ENCODE results near the gene ME3.
A peak's percentile ranks its signal among the peaks of the same experiment; 100 is the strongest.
"Not testable (repeated sequence)": the region's sequence is repeated elsewhere in the genome, so short reads cannot be mapped to it uniquely, and the experiment has no call there.

Gene ME3

GRCh38 chr11:86551288-86552092, 120.9 kb downstream of the ME3 start:
- no peak for DNase-seq

GRCh38 chr11:86550757-86551156, 121.7 kb downstream of the ME3 start:
- DNase-seq = no peak

- DNase-seq = no peak
Observed at GRCh38 chr11:86548271-86548917, 124.0 kb downstream of the ME3 start.

- DNase-seq = no peak
Observed at GRCh38 chr11:86547727-86548126, 124.7 kb downstream of the ME3 start.

- not testable (repeated sequence) for DNase-seq
Observed at GRCh38 chr11:86541299-86541698, 131.1 kb downstream of the ME3 start.

GRCh38 chr11:86538223-86538548, 134.2 kb downstream of the ME3 start:
- DNase-seq = no peak

GRCh38 chr11:86537541-86538222, 134.7 kb downstream of the ME3 start:
- no peak for DNase-seq

- no peak for DNase-seq
Observed at GRCh38 chr11:86535773-86536172, 136.6 kb downstream of the ME3 start.

- DNase-seq = no peak
Observed at GRCh38 chr11:86524620-86525352, 147.6 kb downstream of the ME3 start.

GRCh38 chr11:86523738-86524619, 148.4 kb downstream of the ME3 start:
- DNase-seq = no peak

- not testable (repeated sequence) for DNase-seq
Observed at GRCh38 chr11:86522512-86522911, 149.9 kb downstream of the ME3 start.

GRCh38 chr11:86519064-86519911, 153.1 kb downstream of the ME3 start:
- DNase-seq = no peak

- no peak for DNase-seq
Observed at GRCh38 chr11:86518211-86518610, 154.2 kb downstream of the ME3 start.

- DNase-seq = no peak
Observed at GRCh38 chr11:86517557-86517956, 154.9 kb downstream of the ME3 start.

- no peak for DNase-seq
Observed at GRCh38 chr11:86515297-86516094, 156.9 kb downstream of the ME3 start.

- DNase-seq = no peak
Observed at GRCh38 chr11:86514453-86514852, 158.0 kb downstream of the ME3 start.

- DNase-seq = no peak
Observed at GRCh38 chr11:86513746-86514373, 158.6 kb downstream of the ME3 start.

- no peak for DNase-seq
Observed at GRCh38 chr11:86513138-86513537, 159.3 kb downstream of the ME3 start.

- DNase-seq = peak in 1 of 2 donors; percentile 15
Observed at GRCh38 chr11:86511086-86511551, 161.3 kb downstream of the ME3 start.

- DNase-seq = no peak
Observed at GRCh38 chr11:86510674-86511073, 161.7 kb downstream of the ME3 start.

Data from stimulated activated CD4-positive, alpha-beta T cell treated with anti-CD3 and anti-CD28 coated beads, Interleukin-2, amount 100 ng/mL, for 24 hours (primary cell).